ENCODE data around the gene ADGRL3. TPM values are rescaled to one million over a fixed set of nuclear protein-coding genes. Genes with fewer than 3 reads are reported as not detected.

ADGRL3 gene
- total and polyA plus RNA-seq, 3 donors from 2014 or later, result 11.6 to 21.6 (median 12.8) TPM

- intact Hi-C loops (cut with DNase I; ENCODE audit: low total_unique reads), result no loop called here
- Histone ChIP-seq H3K27ac (no peak overlapping the region), H3K4me3 (no peak overlapping the region), H3K9me3 (no peaks in the 10 kb centered on the region), H3K27me3 (no peaks in the 10 kb centered on the region), H3K4me1 (no peaks in the 10 kb centered on the region), H3K36me3 (ENCODE audit: low read depth, missing control alignments) (no peaks in the 10 kb centered on the region)
- TF ChIP-seq POLR2A (IDR thresholded peaks at IDR 0.05), result no peak
- TF ChIP-seq CTCF (IDR thresholded peaks at IDR 0.05), result no peak
- no peak for DNase-seq
- WGBS, 2 donors, result 30 to 38% methylated on average over 2 of the region's 2 CpGs
Measured at GRCh38 chr4:61727286-61727685, 527.2 kb downstream of the ADGRL3 start.

GRCh38 chr4:61734409-61734808 lies 534.3 kb downstream of the ADGRL3 start:
- no peak overlapping the region for H3K27ac ChIP-seq
- TF ChIP-seq CTCF (IDR thresholded peaks at IDR 0.05) (no peak), POLR2A (IDR thresholded peaks at IDR 0.05) (no peak)
- no peak for DNase-seq
- no peak overlapping the region for H3K4me3 ChIP-seq
- 96 to 97% methylated on average over 2 of the region's 2 CpGs for WGBS, 2 donors
- H3K4me1 ChIP-seq, result no peaks in the 10 kb centered on the region
- no peaks in the 10 kb centered on the region for H3K9me3 ChIP-seq
- H3K36me3 ChIP-seq (ENCODE audit: low read depth, missing control alignments), result no peaks in the 10 kb centered on the region
- intact Hi-C loops (cut with DNase I; ENCODE audit: low total_unique reads), result no loop called here
- H3K27me3 ChIP-seq, result no peaks in the 10 kb centered on the region

GRCh38 chr4:61739887-61740286 lies 539.8 kb downstream of the ADGRL3 start:
- Histone ChIP-seq H3K4me3 (no peak overlapping the region), H3K27ac (no peak overlapping the region), H3K27me3 (no peaks in the 10 kb centered on the region), H3K4me1 (no peaks in the 10 kb centered on the region), H3K36me3 (ENCODE audit: low read depth, missing control alignments) (no peaks in the 10 kb centered on the region), H3K9me3 (no peaks in the 10 kb centered on the region)
- no peak for DNase-seq
- intact Hi-C loops (cut with DNase I; ENCODE audit: low total_unique reads), result no loop called here
- no peak for TF ChIP-seq CTCF (IDR thresholded peaks at IDR 0.05)
- TF ChIP-seq POLR2A (IDR thresholded peaks at IDR 0.05), result no peak

GRCh38 chr4:61740886-61741285 lies 540.8 kb downstream of the ADGRL3 start:
- TF ChIP-seq CTCF (IDR thresholded peaks at IDR 0.05) (no peak), POLR2A (IDR thresholded peaks at IDR 0.05) (no peak)
- no peak overlapping the region for H3K27ac ChIP-seq
- WGBS, 2 donors, result 36 to 52% methylated on average over 4 of the region's 4 CpGs
- no peaks in the 10 kb centered on the region for H3K9me3 ChIP-seq
- no peak for DNase-seq
- H3K4me3 ChIP-seq, result no peak overlapping the region
- H3K27me3 ChIP-seq, result no peaks in the 10 kb centered on the region
- no peaks in the 10 kb centered on the region for H3K36me3 ChIP-seq (ENCODE audit: low read depth, missing control alignments)
- H3K4me1 ChIP-seq, result no peaks in the 10 kb centered on the region
- intact Hi-C loops (cut with DNase I; ENCODE audit: low total_unique reads), result no loop called here

GRCh38 chr4:61741327-61742096 lies 541.4 kb downstream of the ADGRL3 start:
- Histone ChIP-seq H3K36me3 (ENCODE audit: low read depth, missing control alignments) (no peaks in the 10 kb centered on the region), H3K4me3 (no peak overlapping the region), H3K27me3 (no peaks in the 10 kb centered on the region), H3K27ac (no peak overlapping the region), H3K9me3 (no peaks in the 10 kb centered on the region), H3K4me1 (no peaks in the 10 kb centered on the region)
- TF ChIP-seq POLR2A (IDR thresholded peaks at IDR 0.05), result no peak
- peak in 1 of 3 experiments; percentile 21 for TF ChIP-seq CTCF (IDR thresholded peaks at IDR 0.05)
- WGBS, 2 donors, result 27 to 47% methylated on average over 4 of the region's 4 CpGs
- DNase-seq, result peak; percentile 53
- intact Hi-C loops (cut with DNase I; ENCODE audit: low total_unique reads), result no loop called here
